GM23338 (cell line): Measurements from ENCODE around the gene MAP1LC3A. TPM values are rescaled to one million over a fixed set of nuclear protein-coding genes. Genes with fewer than 3 reads are reported as not detected.

ENCODE experiments used
- ATAC-seq: fragments of 200-7000 bp; cut with Tn5 transposase; 3 replicates; pipeline ENCODE4 v1.9.1; 2020
- DNase-seq: peaks from one replicate; pipeline ENCODE4 v3.0.0-alpha.2; 2015; ENCODE audit warnings: low spot score
- H2AFZ ChIP-seq: fragments of 200-600 bp; sonication (generic); 2 replicates; pipeline ENCODE4 v1.8.0; 2016; ENCODE audit warnings: antibody characterized with exemption, mild to moderate bottlenecking, moderate library complexity
- H3F3A ChIP-seq: fragments of 200-600 bp; sonication (generic); replicated peaks from 2 replicates; pipeline ENCODE4 v1.8.0; 2017; ENCODE audit warnings: antibody characterized with exemption, mixed run types, low read depth
- H3K27ac ChIP-seq: fragments of 200-600 bp; sonication (generic); 2 replicates; pipeline ENCODE4 v1.6.1; 2016; ENCODE audit warnings: low read depth
- H3K27me3 ChIP-seq: fragments of 200-600 bp; sonication (generic); 2 replicates; pipeline ENCODE4 v1.8.0; 2016; ENCODE audit warnings: mild to moderate bottlenecking, mixed run types, moderate library complexity; ENCODE audit not compliant: insufficient read depth
- H3K36me3 ChIP-seq: fragments of 200-600 bp; sonication (generic); 2 replicates; pipeline ENCODE4 v1.8.0; 2016; ENCODE audit warnings: mild to moderate bottlenecking; ENCODE audit not compliant: insufficient read depth
- H3K4me1 ChIP-seq: fragments of 200-600 bp; sonication (generic); 2 replicates; pipeline ENCODE4 v1.8.0; 2016; ENCODE audit warnings: mild to moderate bottlenecking, moderate library complexity; ENCODE audit not compliant: insufficient read depth
- H3K4me2 ChIP-seq: fragments of 200-600 bp; sonication (generic); 2 replicates; pipeline ENCODE4 v1.7.1; 2017; ENCODE audit warnings: mixed run types
- H3K4me3 ChIP-seq: fragments of 200-600 bp; sonication (generic); 2 replicates; pipeline ENCODE4 v1.6.1; 2016; ENCODE audit warnings: mixed run types
- H3K79me2 ChIP-seq: fragments of 200-600 bp; sonication (generic); replicated peaks from 2 replicates; pipeline ENCODE4 v1.8.0; 2017; ENCODE audit warnings: mild to moderate bottlenecking; ENCODE audit not compliant: insufficient read depth
- H3K9me2 ChIP-seq: fragments of 200-600 bp; sonication (generic); 2 replicates; pipeline ENCODE4 v1.8.0; 2017; ENCODE audit not compliant: insufficient read depth
- H4K20me1 ChIP-seq: fragments of 200-600 bp; sonication (generic); replicated peaks from 2 replicates; pipeline ENCODE4 v1.8.0; 2017; ENCODE audit warnings: mild to moderate bottlenecking; ENCODE audit not compliant: insufficient read depth
- H3K27ac Mint-ChIP-seq: 2 replicates; pipeline ENCODE4 v1.8.0; 2020; ENCODE audit warnings: inconsistent platforms, mild to moderate bottlenecking, moderate library complexity, mixed read lengths
- H3K27me3 Mint-ChIP-seq: 3 replicates; pipeline ENCODE4 v1.8.0; 2022; ENCODE audit warnings: low read depth, mild to moderate bottlenecking, moderate library complexity, mixed read lengths, inconsistent platforms; ENCODE audit not compliant: insufficient read depth, poor library complexity
- H3K36me3 Mint-ChIP-seq: 3 replicates; pipeline ENCODE4 v1.8.0; 2021; ENCODE audit warnings: low read depth, mild to moderate bottlenecking, inconsistent platforms, moderate library complexity, mixed read lengths
- H3K4me1 Mint-ChIP-seq: 3 replicates; pipeline ENCODE4 v1.8.0; 2020; ENCODE audit warnings: mild to moderate bottlenecking, inconsistent platforms, mixed read lengths
- H3K4me3 Mint-ChIP-seq: 3 replicates; pipeline ENCODE4 v1.8.0; 2021; ENCODE audit warnings: moderate library complexity, mild to moderate bottlenecking, inconsistent platforms, mixed read lengths
- H3K9me3 Mint-ChIP-seq: 3 replicates; pipeline ENCODE4 v1.8.0; 2020; ENCODE audit warnings: moderate library complexity, mild to moderate bottlenecking, inconsistent platforms, mixed read lengths
- CREB1 ChIP-seq: fragments of 250-450 bp; sonication (Bioruptor Pico); IDR thresholded peaks from 2 replicates; pipeline ENCODE4 v1.5.0; 2020; ENCODE audit warnings: low read depth, mild to moderate bottlenecking, moderate library complexity
- CTCF ChIP-seq, 2 experiments: fragments of 200-600 bp in 1 of 2; sonication (generic) in 1 of 2; conservative IDR thresholded peaks; 2 replicates each; pipeline versions ENCODE4 v1.5.1 to v1.6.1; 2016 to 2017; ENCODE audit warnings: antibody characterized with exemption in 2 of 2, low read depth in 2 of 2, mild to moderate bottlenecking in 2 of 2, moderate library complexity in 1 of 2
- ETS1 ChIP-seq: IDR thresholded peaks from 2 replicates; pipeline ENCODE4 v1.6.1; 2016; ENCODE audit warnings: antibody characterized with exemption
- EZH2 ChIP-seq: fragments of 200-600 bp; sonication (generic); IDR thresholded peaks from one replicate; pipeline ENCODE4 v1.8.0; 2017; ENCODE audit warnings: antibody characterized with exemption, mild to moderate bottlenecking, low read depth; ENCODE audit not compliant: unreplicated experiment
- EZH2phosphoT487 ChIP-seq: fragments of 200-600 bp; sonication (generic); IDR thresholded peaks from one replicate; pipeline ENCODE4 v1.8.1; 2018; ENCODE audit warnings: antibody characterized with exemption; ENCODE audit not compliant: unreplicated experiment
- JUNB ChIP-seq: IDR thresholded peaks from one replicate; pipeline ENCODE4 v1.6.1; 2016; ENCODE audit warnings: antibody characterized with exemption; ENCODE audit not compliant: unreplicated experiment
- NANOG ChIP-seq: IDR thresholded peaks from 2 replicates; pipeline ENCODE4 v1.6.1; 2016; ENCODE audit warnings: antibody characterized with exemption, borderline replicate concordance
- POLR2AphosphoS5 ChIP-seq: IDR thresholded peaks from 2 replicates; pipeline ENCODE4 v1.6.1; 2016; ENCODE audit warnings: antibody characterized with exemption, low read depth
- REST ChIP-seq: IDR thresholded peaks from one replicate; pipeline ENCODE4 v1.6.1; 2018; ENCODE audit warnings: antibody characterized with exemption; ENCODE audit not compliant: unreplicated experiment
- STAT1 ChIP-seq: IDR thresholded peaks from one replicate; pipeline ENCODE4 v1.6.1; 2016; ENCODE audit warnings: antibody characterized with exemption; ENCODE audit not compliant: unreplicated experiment
- ZNF114 ChIP-seq: fragments of 250-450 bp; sonication (Bioruptor Pico); IDR thresholded peaks from 2 replicates; pipeline ENCODE4 v1.5.0; 2020; ENCODE audit warnings: mild to moderate bottlenecking, moderate library complexity
- ZNF331 ChIP-seq: fragments of 250-450 bp; sonication (Bioruptor Pico); IDR thresholded peaks from 2 replicates; pipeline ENCODE4 v1.5.0; 2020; ENCODE audit warnings: low read depth, mild to moderate bottlenecking, moderate library complexity
- ZNF462 ChIP-seq: fragments of 250-450 bp; sonication (Bioruptor Pico); IDR thresholded peaks from 2 replicates; pipeline ENCODE4 v1.5.0; 2020; ENCODE audit warnings: mild to moderate bottlenecking, moderate library complexity
- polyA plus RNA-seq: library from polyadenylated mRNA; unstranded; fragments of >200 nt; fragmentation: Nextera tagmentation; extraction: Ambion mirVana; gene quantifications from 2 replicates; pipeline ENCODE4 v1.2.1, GENCODE V29; 2016
- total RNA-seq: library from RNA; depleted of rRNA; stranded (reverse); fragments of >200 nt; shearing (Covaris generic); gene quantifications from 2 replicates; pipeline ENCODE4 v1.2.3, GENCODE V29; 2014

The MAP1LC3A gene
- total and polyA plus RNA-seq, 2 experiments from 2014 or later: 15.2 to 15.9 TPM

- Histone ChIP-seq H3K4me1 (no peaks in the 10 kb centered on the region), H3K36me3 (no peaks in the 10 kb centered on the region), H3K9me2 (no peaks in the 10 kb centered on the region), H3F3A (no peaks in the 10 kb centered on the region), H3K79me2 (no peaks in the 10 kb centered on the region), H3K27ac (no peak overlapping the region), H3K27me3 (no peaks in the 10 kb centered on the region), H4K20me1 (peaks cover 12% of the 10 kb centered on the region; the same call in 1 of the 2 replicates), H3K4me3 (no peak overlapping the region), H2AFZ (no peak overlapping the region), H3K4me2 (no peak overlapping the region)
- Mint-ChIP-seq H3K9me3 (no peaks in the 10 kb centered on the region), H3K36me3 (0 out of 3 replicates have a peak, but pooled peaks cover 1% of the 10 kb centered on the region), H3K4me3 (no peak overlapping the region), H3K4me1 (peaks cover 4% of the 10 kb centered on the region; the same call in 2 of the 3 replicates), H3K27ac (no peak overlapping the region), H3K27me3 (peaks cover 2% of the 10 kb centered on the region)
- ATAC-seq (no peak), DNase-seq (no peak)
- TF ChIP-seq EZH2phosphoT487 (no peak), REST (no peak), ZNF331 (no peak), ZNF462 (CRISPR knock-in tag) (no peak), EZH2 (no peak), ETS1 (no peak), ZNF114 (CRISPR knock-in tag) (no peak), CTCF (conservative IDR thresholded peaks at IDR 0.05; ENCODE audit: low read depth in 2 of 2) (no peak), CREB1 (CRISPR knock-in tag) (no peak), NANOG (no peak), STAT1 (no peak), POLR2AphosphoS5 (no peak), JUNB (no peak)
Measured at GRCh38 chr20:34607066-34607465, 48.5 kb downstream of the MAP1LC3A start.
